Measurements from ENCODE around the gene PTGFRN.

DNA sequence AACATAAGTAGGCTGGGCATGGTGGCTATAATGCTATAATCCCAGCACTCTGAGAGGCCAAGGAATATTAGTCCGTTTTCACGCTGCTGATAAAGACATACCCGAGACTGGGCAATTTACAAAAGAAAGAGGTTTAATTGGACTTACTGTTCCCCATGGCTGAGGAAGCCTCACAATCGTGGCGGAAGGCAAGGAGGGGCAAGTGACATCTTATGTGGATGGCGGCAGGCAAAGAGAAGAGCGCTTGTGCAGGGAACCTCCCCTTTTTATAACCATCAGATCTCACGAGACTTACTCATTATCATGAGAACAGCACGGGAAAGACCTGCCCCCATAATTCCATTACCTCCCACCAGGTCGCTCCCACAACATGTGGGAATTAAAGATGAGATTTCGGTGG is 28.5 kb downstream of the PTGFRN start:
- TF ChIP-seq YY1 (IDR thresholded peaks at IDR 0.05; ENCODE audit: insufficient read depth, insufficient read length) (no peak), SUZ12 (IDR thresholded peaks at IDR 0.05; ENCODE audit: extremely low read depth, insufficient read depth, insufficient read length) (no peak)
